WI38 (cell line): Measurements from ENCODE around the gene PDZRN3.

Source experiments
- H3K4me3 ChIP-seq: 2 replicates; pipeline ENCODE4 v1.5.1; 2011; ENCODE audit warnings: low read depth, mild to moderate bottlenecking, control low read depth, low read length
- CTCF ChIP-seq: IDR thresholded peaks from 2 replicates; pipeline ENCODE4 v1.5.1; 2012; ENCODE audit warnings: low read depth, mild to moderate bottlenecking, control low read depth, low read length

PDZRN3 gene

DNA sequence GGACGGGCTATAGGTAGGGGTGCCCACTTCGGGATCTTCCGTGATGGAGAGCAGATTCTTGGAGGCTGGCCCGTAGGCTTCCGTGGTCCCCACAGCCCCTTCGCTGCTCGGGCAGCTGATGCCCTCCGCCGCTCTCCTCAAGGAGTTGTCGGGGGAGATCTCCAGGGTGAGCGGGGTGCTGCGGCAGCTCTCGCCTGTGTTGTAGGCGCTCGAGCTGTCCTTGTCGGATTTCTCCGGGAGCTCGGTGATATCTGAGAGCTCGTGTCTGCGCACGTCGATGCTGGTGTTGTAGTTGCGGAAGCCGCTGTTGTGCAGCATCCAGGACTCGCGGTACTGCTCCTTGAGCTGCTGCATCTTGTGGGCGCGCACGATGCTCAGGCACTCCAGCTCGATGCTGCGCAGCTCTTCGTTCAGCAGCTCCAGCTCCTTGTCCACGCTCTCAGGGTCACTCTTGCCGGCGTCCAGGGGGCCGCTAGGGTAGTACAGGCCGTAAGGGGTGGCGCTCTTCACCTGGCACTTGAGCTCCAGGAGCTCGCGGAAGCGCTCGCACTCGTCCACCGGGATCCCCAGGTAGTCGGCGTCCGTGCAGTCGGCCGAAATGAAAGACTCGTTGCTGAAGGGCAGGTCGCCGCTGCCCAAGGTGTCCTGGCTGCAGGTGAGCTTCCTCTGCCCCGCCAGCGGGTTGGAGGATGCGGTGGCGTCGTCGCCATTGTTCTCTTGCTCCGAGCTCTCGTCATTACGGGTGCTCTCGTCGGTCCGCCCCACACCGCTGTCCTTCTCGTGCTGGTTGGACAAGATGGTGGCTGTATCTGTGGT lies 240.4 kb downstream of the PDZRN3 start:
- TF ChIP-seq CTCF = no peak
- H3K4me3 ChIP-seq = no peak overlapping the region

DNA sequence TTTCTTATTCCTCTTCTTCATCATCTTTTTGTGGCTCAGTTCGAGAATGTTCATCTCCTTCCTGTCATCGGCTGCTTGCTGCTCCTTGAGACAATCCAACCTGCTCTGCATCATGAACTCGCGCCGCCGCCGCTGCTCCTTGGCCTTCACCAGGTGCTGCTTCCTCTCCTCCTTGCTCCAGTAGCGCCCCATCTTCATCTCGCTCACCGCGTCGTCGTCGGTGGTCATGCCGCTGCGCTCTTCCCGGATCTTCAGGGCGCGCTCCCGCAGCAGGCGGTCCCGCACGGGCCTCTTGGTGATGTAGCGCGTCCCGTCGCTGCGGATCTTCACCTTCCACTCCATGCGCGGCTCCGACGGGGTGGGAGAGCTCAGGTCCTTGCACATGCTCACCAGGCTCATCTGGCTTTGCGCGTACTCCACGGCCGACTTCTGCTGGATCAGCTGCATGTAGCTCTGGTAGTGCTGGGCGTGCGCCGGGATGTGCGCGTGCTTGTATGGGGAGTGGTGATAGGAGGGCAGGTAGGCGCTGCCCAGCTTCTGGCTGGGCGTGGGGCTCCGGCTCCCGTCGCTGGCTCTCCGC lies 241.2 kb downstream of the PDZRN3 start:
- TF ChIP-seq CTCF = no peak
- no peak overlapping the region for H3K4me3 ChIP-seq

DNA sequence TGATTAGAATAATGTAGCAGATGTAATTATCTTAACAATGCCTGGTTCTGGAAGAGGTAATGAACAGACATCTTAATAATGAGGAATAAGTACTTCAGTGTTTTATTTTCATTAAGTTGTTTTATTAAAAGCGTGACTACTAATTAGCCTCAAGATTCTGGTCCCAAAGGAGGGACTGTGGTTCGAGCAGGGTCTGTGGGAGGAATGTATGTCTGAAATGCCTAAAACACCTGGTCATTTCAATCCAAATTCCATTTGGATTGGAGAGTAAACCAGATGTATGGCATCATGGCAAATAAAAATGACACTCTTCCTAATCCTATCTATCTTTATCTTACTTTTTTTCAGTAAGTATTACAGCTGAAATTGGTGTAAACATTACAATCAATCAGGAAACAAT lies 243.2 kb downstream of the PDZRN3 start:
- TF ChIP-seq CTCF = no peak
- H3K4me3 ChIP-seq = no peak overlapping the region

DNA sequence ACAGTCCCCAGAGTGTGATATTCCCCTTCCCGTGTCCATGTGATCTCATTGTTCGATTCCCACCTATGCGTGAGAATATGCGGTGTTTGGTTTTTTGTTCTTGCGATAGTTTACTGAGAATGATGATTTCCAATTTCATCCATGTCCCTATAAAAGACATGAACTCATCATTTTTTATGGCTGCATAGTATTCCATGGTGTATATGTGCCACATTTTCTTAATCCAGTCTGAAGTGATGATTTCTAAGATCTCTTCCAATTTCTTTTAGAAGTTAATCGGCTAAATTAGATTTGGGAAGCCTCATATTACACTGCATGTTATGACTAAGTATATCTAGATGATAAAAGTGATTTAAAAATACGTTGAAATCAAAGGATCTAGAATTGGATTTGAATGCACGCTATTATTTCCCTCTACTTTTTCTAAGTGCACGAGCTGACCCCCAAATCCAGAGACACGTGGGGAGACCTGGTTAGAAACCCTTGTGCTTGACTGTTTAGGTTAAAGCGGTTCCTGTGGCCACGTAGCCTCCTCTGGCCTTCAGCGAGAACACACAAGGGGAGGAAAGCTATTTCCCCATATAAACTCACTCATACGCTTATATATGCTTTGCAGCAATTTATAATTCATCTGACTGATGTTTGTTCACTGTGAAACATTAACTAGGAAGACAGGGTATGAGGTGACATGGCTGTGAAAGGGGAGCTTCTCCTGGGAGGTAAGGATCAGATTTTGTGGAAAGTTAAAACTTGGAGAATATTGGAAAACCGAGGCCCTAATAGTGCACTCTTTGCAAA lies 243.8 kb downstream of the PDZRN3 start:
- no peak for TF ChIP-seq CTCF
- H3K4me3 ChIP-seq = no peak overlapping the region

DNA sequence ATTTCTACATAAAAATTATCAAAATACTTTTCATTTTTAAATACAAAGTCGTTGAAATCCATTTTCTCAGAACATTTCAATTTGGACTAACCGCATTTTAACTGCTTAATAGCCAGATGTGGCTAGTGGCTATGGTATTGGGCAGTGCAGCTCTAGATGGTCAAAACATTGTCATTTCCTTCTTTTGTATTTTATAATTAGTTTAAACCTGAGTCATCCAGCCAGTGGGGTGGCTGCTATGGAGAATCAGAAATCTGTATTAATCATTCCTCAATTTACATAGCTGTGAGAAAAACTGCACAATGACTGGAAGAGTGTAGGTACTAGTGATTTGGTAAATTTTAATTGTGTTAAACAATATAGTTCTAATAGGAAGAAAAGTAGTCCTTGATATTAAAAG lies 245.3 kb downstream of the PDZRN3 start:
- no peak overlapping the region for H3K4me3 ChIP-seq
- no peak for TF ChIP-seq CTCF

DNA sequence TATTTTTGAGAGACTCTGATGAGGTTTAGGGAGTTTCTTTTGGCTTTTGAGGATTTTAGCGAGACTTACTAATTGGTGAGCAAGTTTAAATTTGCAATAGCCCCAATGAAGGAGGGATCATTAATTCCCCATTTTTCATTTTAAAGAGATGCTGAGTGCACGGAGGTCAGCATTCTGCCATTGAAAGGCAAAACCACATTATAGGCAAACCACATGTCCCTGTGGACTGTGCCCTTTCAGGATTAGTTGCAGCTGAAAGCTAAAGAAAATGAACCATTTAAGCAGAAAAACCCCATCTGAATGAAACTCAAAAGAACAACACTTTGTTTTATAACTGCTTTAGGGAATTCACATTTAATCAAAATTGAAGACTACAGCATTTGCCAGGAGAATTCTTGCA lies 246.5 kb downstream of the PDZRN3 start:
- TF ChIP-seq CTCF = no peak
- H3K4me3 ChIP-seq = no peak overlapping the region
